ENCODE results near the gene YOD1. TPM values are rescaled to one million over a fixed set of nuclear protein-coding genes. Genes with fewer than 3 reads are reported as not detected.

Gene YOD1
- total RNA-seq, 1 experiment from 2014 or later: 63.9 TPM

DNA sequence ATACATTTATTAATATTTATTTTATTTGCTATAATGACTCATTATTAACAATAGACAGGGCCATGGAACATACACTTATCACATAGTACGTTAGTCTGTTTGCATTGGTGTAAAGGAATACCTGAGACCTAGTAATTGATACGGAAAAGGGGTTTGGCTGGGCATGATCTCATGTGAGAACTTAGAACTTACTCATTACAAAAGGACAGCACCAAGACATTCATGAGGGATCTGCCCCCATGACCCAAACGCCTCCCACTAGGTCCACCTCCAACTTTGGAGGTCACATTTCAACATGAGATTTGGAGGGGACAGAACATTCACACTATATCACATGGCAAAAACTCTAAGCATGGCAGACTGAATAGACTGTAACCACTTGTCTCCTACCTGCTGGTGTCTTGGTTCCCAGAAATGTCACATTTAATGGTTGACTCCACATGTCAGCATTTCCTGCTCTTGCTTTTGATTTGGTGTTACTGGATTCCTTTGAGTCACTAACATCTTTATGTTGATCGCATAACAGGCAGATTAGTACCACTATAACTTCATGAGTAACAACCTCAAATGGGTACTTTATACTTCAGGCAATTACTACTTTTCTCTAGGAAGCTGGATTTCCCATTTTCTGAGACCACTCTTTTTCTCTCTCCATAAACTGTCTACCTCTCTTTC lies 15.0 kb downstream of the YOD1 start:
- Histone ChIP-seq H3K9ac (ENCODE audit: low read length) (no peak overlapping the region; the same call in 1 of the 2 replicates), H3K4me1 (ENCODE audit: insufficient read depth, low read length) (peaks cover 57% of the 10 kb centered on the region), H3F3A (ENCODE audit: low read length, unreplicated experiment) (peaks cover 13% of the 10 kb centered on the region), H2AFZ (ENCODE audit: low read length) (no peak overlapping the region), H3K27me3 (ENCODE audit: low read length) (no peaks in the 10 kb centered on the region), H4K20me1 (ENCODE audit: low read length) (no peaks in the 10 kb centered on the region), H3K27ac (ENCODE audit: low read length) (peak overlapping the region; percentile 76), H3K4me3 (ENCODE audit: low read length) (no peak overlapping the region), H3K36me3 (ENCODE audit: low read depth, low read length) (no peaks in the 10 kb centered on the region), H3K9me3 (ENCODE audit: low read length) (no peaks in the 10 kb centered on the region), H3K79me2 (ENCODE audit: low read length) (peaks cover 22% of the 10 kb centered on the region), H3K4me2 (ENCODE audit: low read length) (no peak overlapping the region), H3K9me2 (replicated peaks; ENCODE audit: low read length) (no peaks in the 10 kb centered on the region)
- intact Hi-C loops (cut with micrococcal nuclease): loop anchor here (1.0 kb wide), 1 partner anchor 10 kb away; no protein-coding TSS in a partner anchor
- TF ChIP-seq EZH2 (IDR thresholded peaks at IDR 0.05; ENCODE audit: low read length, unreplicated experiment) (no peak), EZH2phosphoT487 (IDR thresholded peaks at IDR 0.05; ENCODE audit: borderline replicate concordance, low read length) (no peak), CTCF (conservative IDR thresholded peaks at IDR 0.05; ENCODE audit: low read depth, low read length) (no peak)
- ChIA-PET CTCF (interaction anchor here (0.6 kb wide), 1 partner anchor 11 kb away, joined by 3 read pairs; no protein-coding TSS in a partner anchor), POLR2A (ENCODE audit: unreplicated experiment) (no interaction called here)
- DNase-seq: peak; percentile 53
- no TSS peak for BruUV-seq (replicated peaks)
- ATAC-seq: peak; percentile 2

- peak; percentile 88 for DNase-seq
- POLR2A ChIA-PET (ENCODE audit: unreplicated experiment): interaction anchor here (0.6 to 1.0 kb wide), 3 partner anchors 15 to 400 kb away, joined by 3 to 7 read pairs (median 3); partner anchors contain the start of gene DYRK3
- peak overlapping the region; percentile 76 for H3K27ac ChIP-seq (ENCODE audit: low read length)
Measured at GRCh38 chr1:207034998-207035397, 16.0 kb downstream of the YOD1 start.

More at GRCh38 chr1:207034998-207035397, 16.0 kb downstream of the YOD1 start:
- intact Hi-C loops (cut with micrococcal nuclease): loop anchor here (1.0 kb wide), 1 partner anchor 11 kb away; no protein-coding TSS in a partner anchor
- no peak for TF ChIP-seq CTCF (conservative IDR thresholded peaks at IDR 0.05; ENCODE audit: low read depth, low read length)
- no peak for TF ChIP-seq EZH2 (IDR thresholded peaks at IDR 0.05; ENCODE audit: low read length, unreplicated experiment)
- no peak for TF ChIP-seq EZH2phosphoT487 (IDR thresholded peaks at IDR 0.05; ENCODE audit: borderline replicate concordance, low read length)
- H3K4me2 ChIP-seq (ENCODE audit: low read length): peak overlapping the region; percentile 9
- no peaks in the 10 kb centered on the region for H4K20me1 ChIP-seq (ENCODE audit: low read length)
- CTCF ChIA-PET: interaction anchor here (0.6 kb wide), 1 partner anchor 15 kb away, joined by 4 read pairs; no protein-coding TSS in a partner anchor
- no peak overlapping the region for H2AFZ ChIP-seq (ENCODE audit: low read length)
- peak overlapping the region; percentile 45 for H3K9ac ChIP-seq (ENCODE audit: low read length)
- peaks cover 7% of the 10 kb centered on the region for H3F3A ChIP-seq (ENCODE audit: low read length, unreplicated experiment)
- no peaks in the 10 kb centered on the region for H3K9me2 ChIP-seq (replicated peaks; ENCODE audit: low read length)
- no peaks in the 10 kb centered on the region for H3K36me3 ChIP-seq (ENCODE audit: low read depth, low read length)
- peaks cover 33% of the 10 kb centered on the region for H3K79me2 ChIP-seq (ENCODE audit: low read length)
- H3K9me3 ChIP-seq (ENCODE audit: low read length): no peaks in the 10 kb centered on the region
- H3K4me1 ChIP-seq (ENCODE audit: insufficient read depth, low read length): peaks cover 65% of the 10 kb centered on the region
- BruUV-seq (replicated peaks): no TSS peak
- H3K4me3 ChIP-seq (ENCODE audit: low read length): no peak overlapping the region
- ATAC-seq: peak; percentile 5
- no peaks in the 10 kb centered on the region for H3K27me3 ChIP-seq (ENCODE audit: low read length)

Measured in PC-3 (cell line).